Hematopoietic multipotent progenitor cell treated with erythropoietin and hydrocortisone succinate and interleukin-3 and kit ligand, for 6 days (in vitro differentiated cells): ENCODE measurements around the gene NFYB.
A peak's percentile ranks its signal among the peaks of the same experiment; 100 is the strongest.

Source experiments
- DNase-seq: peaks from one replicate; pipeline ENCODE4 v3.0.0-alpha.2; 2015

NFYB gene

GRCh38 chr12:104109446-104110271, 28.4 kb downstream of the NFYB start:
- DNase-seq = no peak

- peak; percentile 90 for DNase-seq
These were observed 29.1 kb downstream of the NFYB start for GRCh38 chr12:104108755-104109445.

GRCh38 chr12:104106965-104107364, 31.0 kb downstream of the NFYB start:
- DNase-seq = no peak

- no peak for DNase-seq
These were observed 32.5 kb downstream of the NFYB start for GRCh38 chr12:104105461-104105860.

GRCh38 chr12:104097954-104098353, 40.1 kb downstream of the NFYB start:
- no peak for DNase-seq

- no peak for DNase-seq
These were observed 42.7 kb downstream of the NFYB start for GRCh38 chr12:104095289-104095688.

GRCh38 chr12:104094284-104094683, 43.7 kb downstream of the NFYB start:
- no peak for DNase-seq

- DNase-seq = no peak
These were observed 46.9 kb downstream of the NFYB start for GRCh38 chr12:104091136-104091535.

GRCh38 chr12:104090685-104091084, 47.3 kb downstream of the NFYB start:
- DNase-seq = peak; percentile 42

GRCh38 chr12:104083769-104084475, 54.1 kb downstream of the NFYB start:
- no peak for DNase-seq

GRCh38 chr12:104080764-104081163, 57.2 kb downstream of the NFYB start:
- DNase-seq = no peak

- no peak for DNase-seq
These were observed 59.0 kb downstream of the NFYB start for GRCh38 chr12:104079024-104079423.

GRCh38 chr12:104073699-104074098, 64.3 kb downstream of the NFYB start:
- DNase-seq = no peak

GRCh38 chr12:104072099-104072498, 65.9 kb downstream of the NFYB start:
- no peak for DNase-seq
